ENCODE measurements around the gene CAPZB. TPM values are rescaled to one million over a fixed set of nuclear protein-coding genes. Genes with fewer than 3 reads are reported as not detected.
A peak's percentile ranks its signal among the peaks of the same experiment; 100 is the strongest.

The CAPZB gene
- total RNA-seq, 1 experiment from 2014 or later = 348 TPM

DNA sequence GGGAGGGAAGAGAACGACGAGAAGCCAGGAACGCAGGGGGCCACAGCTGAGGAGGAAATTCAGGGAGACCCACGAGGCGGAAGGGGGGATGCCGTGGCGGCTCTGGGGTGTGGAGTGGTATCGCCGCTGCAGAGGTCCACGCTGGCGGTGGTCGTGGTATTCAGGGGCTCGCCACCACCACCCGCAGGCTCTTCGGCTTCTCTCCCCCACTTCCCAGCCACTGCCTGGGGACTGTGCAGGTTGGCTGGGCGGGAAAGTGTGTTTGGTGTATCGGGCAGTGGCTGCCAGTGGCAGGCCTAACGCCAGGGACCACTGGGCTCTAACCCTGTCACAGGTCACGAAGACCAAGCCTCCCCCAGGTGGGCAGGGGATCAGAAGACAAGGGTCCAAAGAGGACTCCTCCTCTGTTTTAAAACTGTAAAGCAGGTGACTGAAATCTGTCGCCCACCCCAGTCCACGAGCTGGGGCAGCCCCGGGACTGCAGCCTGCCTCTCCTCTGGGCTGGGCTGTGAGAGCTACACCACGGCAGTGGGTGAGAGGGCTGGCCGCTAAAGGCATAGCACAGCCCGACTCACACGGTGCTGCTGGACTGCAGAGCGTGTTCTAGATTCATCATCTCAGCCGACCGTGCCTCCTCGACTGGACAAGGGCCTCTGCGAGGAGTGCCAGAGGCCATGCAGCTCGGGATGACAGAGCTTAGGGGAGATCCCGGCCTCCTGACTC, 142.3 kb downstream of the CAPZB start:
- no peak overlapping the region for H3K4me3 Mint-ChIP-seq
- H3K9me3 Mint-ChIP-seq = no peaks in the 10 kb centered on the region
- DNase-seq = no peak
- H3T11ph ChIP-seq (ENCODE audit: low read length) = no peak overlapping the region
- no peak overlapping the region for H3K27ac ChIP-seq (ENCODE audit: insufficient read length, low read depth, low read length)
- no peak overlapping the region for H2BK20ac ChIP-seq (ENCODE audit: low read depth, low read length, poor library complexity, severe bottlenecking)
- no peaks in the 10 kb centered on the region for H3K9me3 ChIP-seq (ENCODE audit: control insufficient read depth, low read depth, low read length)
- H4K91ac ChIP-seq (ENCODE audit: insufficient read length, low read depth, low read length) = no peak overlapping the region
- H2AFZ ChIP-seq (ENCODE audit: low read length) = no peak overlapping the region
- H3K27me3 ChIP-seq (ENCODE audit: insufficient read depth, low read length) = no peaks in the 10 kb centered on the region
- no peak overlapping the region for H2BK12ac ChIP-seq (ENCODE audit: insufficient read length, low read depth, low read length)
- no peak overlapping the region for H4K5ac ChIP-seq (ENCODE audit: insufficient read length, low read depth, low read length)
- no peaks in the 10 kb centered on the region for H4K20me1 ChIP-seq (ENCODE audit: control insufficient read depth, insufficient read depth, insufficient read length)
- H3K4me1 ChIP-seq (ENCODE audit: insufficient read depth, low read length) = peaks cover 2% of the 10 kb centered on the region; the same call in 1 of the 2 replicates
- no peaks in the 10 kb centered on the region for H3K79me2 ChIP-seq (ENCODE audit: insufficient read depth, low read length)
- no peak overlapping the region for H3K4ac ChIP-seq (ENCODE audit: low read depth, low read length)
- no peak overlapping the region for H2BK5ac ChIP-seq (ENCODE audit: insufficient read length, low read length)
- no peak overlapping the region for H2BK120ac ChIP-seq (ENCODE audit: low read depth, low read length, poor library complexity, severe bottlenecking)
- no peak overlapping the region for H3K14ac ChIP-seq (ENCODE audit: insufficient read depth, low read length)
- no peak overlapping the region for H3K4me2 ChIP-seq (ENCODE audit: insufficient read depth, insufficient read length, low read length)
- H3K4me1 Mint-ChIP-seq = peaks cover 17 to 27% of the 10 kb centered on the region in 2 experiments
- peaks cover 15 to 56% (median 26%) of the 10 kb centered on the region in 3 experiments; a peak in 6 of 7 replicates for H3K36me3 Mint-ChIP-seq (ENCODE audit: insufficient read depth in 1 of 3, low read depth in 3 of 3)
- H3K9ac ChIP-seq (ENCODE audit: extremely low read depth, insufficient read length, low read length) = no peak overlapping the region
- no peaks in the 10 kb centered on the region for H3K79me1 ChIP-seq (ENCODE audit: insufficient read depth, low read depth, low read length, poor library complexity, severe bottlenecking)
- no peak overlapping the region for H2BK15ac ChIP-seq (ENCODE audit: low read depth, low read length)
- H3K27me3 Mint-ChIP-seq (ENCODE audit: low read depth) = no peaks in the 10 kb centered on the region; the same call in 1 of the 2 replicates
- TF ChIP-seq, protein P1, sequence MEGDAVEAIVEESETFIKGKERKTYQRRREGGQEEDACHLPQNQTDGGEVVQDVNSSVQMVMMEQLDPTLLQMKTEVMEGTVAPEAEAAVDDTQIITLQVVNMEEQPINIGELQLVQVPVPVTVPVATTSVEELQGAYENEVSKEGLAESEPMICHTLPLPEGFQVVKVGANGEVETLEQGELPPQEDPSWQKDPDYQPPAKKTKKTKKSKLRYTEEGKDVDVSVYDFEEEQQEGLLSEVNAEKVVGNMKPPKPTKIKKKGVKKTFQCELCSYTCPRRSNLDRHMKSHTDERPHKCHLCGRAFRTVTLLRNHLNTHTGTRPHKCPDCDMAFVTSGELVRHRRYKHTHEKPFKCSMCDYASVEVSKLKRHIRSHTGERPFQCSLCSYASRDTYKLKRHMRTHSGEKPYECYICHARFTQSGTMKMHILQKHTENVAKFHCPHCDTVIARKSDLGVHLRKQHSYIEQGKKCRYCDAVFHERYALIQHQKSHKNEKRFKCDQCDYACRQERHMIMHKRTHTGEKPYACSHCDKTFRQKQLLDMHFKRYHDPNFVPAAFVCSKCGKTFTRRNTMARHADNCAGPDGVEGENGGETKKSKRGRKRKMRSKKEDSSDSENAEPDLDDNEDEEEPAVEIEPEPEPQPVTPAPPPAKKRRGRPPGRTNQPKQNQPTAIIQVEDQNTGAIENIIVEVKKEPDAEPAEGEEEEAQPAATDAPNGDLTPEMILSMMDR (conservative IDR thresholded peaks at IDR 0.05) = no peak
- no peak overlapping the region for H2AK5ac ChIP-seq (ENCODE audit: insufficient read length, low read length)
- WGBS (ENCODE audit: extremely low coverage, insufficient read length, low lambda C conversion rate) = no CpG with 5 or more reads among the region's 33 CpGs
- H3K27ac Mint-ChIP-seq = peak overlapping the region in 2 of 3 experiments; percentile 9 to 52; a peak in 2 of 7 replicates
- no peak overlapping the region for H3K18ac ChIP-seq (ENCODE audit: insufficient read length, low read depth, low read length)
- H3K23me2 ChIP-seq (ENCODE audit: insufficient read length, low read depth, low read length, poor library complexity, severe bottlenecking) = no peaks in the 10 kb centered on the region
- H3K23ac ChIP-seq (ENCODE audit: insufficient read length, low read depth, low read length) = no peak overlapping the region
- H3K56ac ChIP-seq (ENCODE audit: insufficient read length, low read depth, low read length) = no peak overlapping the region
- no peak overlapping the region for H4K8ac ChIP-seq (replicated peaks; ENCODE audit: insufficient read length, low read depth, low read length)

Data from H9 (cell line).